22Rv1 (cell line): ENCODE measurements around the gene BNIP1.

Experiments used
- CTCF ChIP-seq: fragments of 450-650 bp; IDR thresholded peaks from 2 replicates; pipeline ENCODE4 v1.5.1; 2017; ENCODE audit warnings: mild to moderate bottlenecking
- ZFX ChIP-seq: fragments of 450-650 bp; IDR thresholded peaks from 2 replicates; pipeline ENCODE4 v1.6.1; 2017; ENCODE audit warnings: antibody characterized with exemption, borderline replicate concordance

- TF ChIP-seq CTCF (no peak), ZFX (no peak)
Measured at GRCh38 chr5:173165177-173166016, 21.1 kb downstream of the BNIP1 start.
